DOHH2 (cell line): ENCODE results near the gene RFC3.

Experiments
- H3F3A ChIP-seq: fragments of 200-600 bp; sonication (generic), shearing (Covaris generic); 2 replicates; pipeline ENCODE4 v1.6.0; 2016; ENCODE audit warnings: antibody characterized with exemption, mild to moderate bottlenecking; ENCODE audit not compliant: control insufficient read depth, insufficient read depth
- H3K27ac ChIP-seq: fragments of 200-600 bp; sonication (generic); 2 replicates; pipeline ENCODE4 v1.5.1; 2014; ENCODE audit warnings: low read depth, mild to moderate bottlenecking, low read length, moderate library complexity
- H3K27me3 ChIP-seq: fragments of 200-600 bp; sonication (generic); 2 replicates; pipeline ENCODE4 v1.6.1; 2014; ENCODE audit warnings: mild to moderate bottlenecking, low read length, mixed read lengths; ENCODE audit not compliant: control insufficient read depth
- H3K36me3 ChIP-seq: fragments of 200-600 bp; sonication (generic); 2 replicates; pipeline ENCODE4 v1.6.1; 2014; ENCODE audit warnings: mild to moderate bottlenecking, low read length, moderate library complexity, mixed read lengths; ENCODE audit not compliant: control insufficient read depth
- H3K4me1 ChIP-seq: fragments of 200-600 bp; sonication (generic); 2 replicates; pipeline ENCODE4 v1.6.1; 2014; ENCODE audit warnings: mild to moderate bottlenecking, low read length, mixed read lengths; ENCODE audit not compliant: control insufficient read depth
- H3K4me2 ChIP-seq: fragments of 200-600 bp; sonication (generic); 2 replicates; pipeline ENCODE4 v1.6.0; 2014; ENCODE audit warnings: mild to moderate bottlenecking, low read length, moderate library complexity
- H3K4me3 ChIP-seq: fragments of 200-600 bp; sonication (generic); 2 replicates; pipeline ENCODE4 v1.5.1; 2014; ENCODE audit warnings: mild to moderate bottlenecking, low read length, mixed read lengths
- H3K79me2 ChIP-seq: fragments of 200-600 bp; sonication (generic); 2 replicates; pipeline ENCODE4 v1.6.1; 2014; ENCODE audit warnings: mild to moderate bottlenecking, low read length, mixed read lengths; ENCODE audit not compliant: control insufficient read depth
- H3K9me2 ChIP-seq: fragments of 200-600 bp; sonication (generic); replicated peaks from 2 replicates; pipeline ENCODE4 v1.6.1; 2014; ENCODE audit warnings: mild to moderate bottlenecking, low read length, mixed read lengths; ENCODE audit not compliant: control insufficient read depth
- H3K9me3 ChIP-seq: fragments of 200-600 bp; sonication (generic); 2 replicates; pipeline ENCODE4 v1.6.1; 2014; ENCODE audit warnings: antibody characterized with exemption, low read length, mixed read lengths; ENCODE audit not compliant: control insufficient read depth, insufficient read depth
- H4K20me1 ChIP-seq: fragments of 200-600 bp; sonication (generic); 2 replicates; pipeline ENCODE4 v1.6.0; 2014; ENCODE audit warnings: low read depth, mild to moderate bottlenecking, antibody characterized with exemption, low read length, moderate library complexity; ENCODE audit not compliant: control insufficient read depth, insufficient read depth
- CTCF ChIP-seq: fragments of 200-600 bp; sonication (generic); IDR thresholded peaks from one replicate; pipeline ENCODE4 v1.5.1; 2014; ENCODE audit warnings: antibody characterized with exemption, mild to moderate bottlenecking, low read depth, low read length; ENCODE audit not compliant: poor library complexity, severe bottlenecking
- EZH2phosphoT487 ChIP-seq: fragments of 200-600 bp; sonication (generic); IDR thresholded peaks from 2 replicates; pipeline ENCODE4 v1.6.1; 2017; ENCODE audit warnings: borderline replicate concordance, mild to moderate bottlenecking, antibody characterized with exemption, low read length, moderate library complexity, mixed read lengths

Gene RFC3

DNA sequence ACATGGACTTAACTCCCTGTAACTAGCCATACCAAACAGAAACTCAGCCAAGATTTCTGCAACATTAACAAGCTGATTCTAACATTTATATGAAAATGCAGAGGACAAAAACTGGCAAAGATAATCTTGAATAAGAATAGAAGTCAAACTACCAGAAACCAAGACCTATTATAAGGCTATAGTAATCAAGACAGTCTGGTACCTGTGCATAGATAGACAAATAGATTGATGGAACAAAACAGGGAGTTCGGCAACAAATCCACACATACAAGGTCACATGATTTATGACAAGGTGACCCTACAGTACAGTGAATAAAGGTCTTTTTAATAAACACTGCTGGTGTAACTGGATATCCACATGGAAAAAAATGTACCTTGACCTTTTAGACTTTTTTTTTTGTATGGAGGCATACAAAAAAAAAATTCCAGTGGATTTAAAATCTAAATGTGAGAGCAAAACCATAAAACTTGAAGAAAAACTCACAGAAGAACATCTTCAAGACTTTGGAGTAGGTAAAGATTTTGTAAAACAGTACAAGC lies 2.9 kb upstream of the RFC3 start:
- Histone ChIP-seq H3K9me2 (no peaks in the 10 kb centered on the region), H3K4me2 (no peak overlapping the region), H3K79me2 (peaks cover 22% of the 10 kb centered on the region), H3K27me3 (no peaks in the 10 kb centered on the region), H3K4me1 (peaks cover 17% of the 10 kb centered on the region), H3K27ac (no peak overlapping the region), H3K4me3 (no peak overlapping the region), H4K20me1 (no peaks in the 10 kb centered on the region), H3K36me3 (peaks cover 18% of the 10 kb centered on the region), H3K9me3 (no peaks in the 10 kb centered on the region), H3F3A (no peaks in the 10 kb centered on the region; the same call in 1 of the 2 replicates)
- no peak for TF ChIP-seq CTCF
- no peak for TF ChIP-seq EZH2phosphoT487

DNA sequence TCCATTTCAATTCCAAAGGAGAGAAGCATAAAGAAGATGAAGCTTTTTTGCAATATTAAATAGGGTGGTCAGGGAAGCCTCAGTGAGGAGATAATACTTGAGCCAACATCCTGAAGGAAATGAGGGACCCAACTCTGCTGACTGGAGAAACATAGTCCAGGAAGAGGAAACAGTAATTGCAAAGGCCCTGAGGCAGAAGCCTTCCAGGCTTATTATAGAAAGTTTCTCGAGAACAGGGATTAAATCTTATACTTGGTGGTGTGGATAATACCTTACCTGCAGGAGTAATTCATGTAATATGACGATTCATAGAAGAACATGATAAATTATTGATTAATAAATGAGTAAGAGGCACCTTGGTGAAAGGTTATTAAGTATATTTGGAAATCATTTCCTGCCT lies 1.0 kb upstream of the RFC3 start:
- Histone ChIP-seq H3K36me3 (peaks cover 35% of the 10 kb centered on the region), H3K9me3 (no peaks in the 10 kb centered on the region), H3K27me3 (no peaks in the 10 kb centered on the region), H3K27ac (no peak overlapping the region), H3K4me2 (no peak overlapping the region), H3K4me1 (peaks cover 18% of the 10 kb centered on the region), H3K79me2 (peaks cover 39% of the 10 kb centered on the region), H4K20me1 (no peaks in the 10 kb centered on the region), H3F3A (no peaks in the 10 kb centered on the region; the same call in 1 of the 2 replicates), H3K9me2 (no peaks in the 10 kb centered on the region), H3K4me3 (no peak overlapping the region)
- TF ChIP-seq CTCF (no peak), EZH2phosphoT487 (no peak)

- TF ChIP-seq CTCF (no peak), EZH2phosphoT487 (no peak)
- Histone ChIP-seq H3K27me3 (no peaks in the 10 kb centered on the region), H3K27ac (0 out of 2 replicates have a peak overlapping the region, but pooled peaks have one; percentile 2), H3K4me2 (peak overlapping the region; percentile 62), H3K4me1 (peaks cover 18% of the 10 kb centered on the region), H3K4me3 (peak overlapping the region; percentile 85), H3K9me2 (no peaks in the 10 kb centered on the region), H3K79me2 (peaks cover 45% of the 10 kb centered on the region), H3K36me3 (peaks cover 40% of the 10 kb centered on the region), H4K20me1 (no peaks in the 10 kb centered on the region), H3K9me3 (no peaks in the 10 kb centered on the region), H3F3A (no peaks in the 10 kb centered on the region; the same call in 1 of the 2 replicates)
Observed at GRCh38 chr13:33817513-33817900, 442 bp upstream of the RFC3 start.
